GM19468 (cell line): ENCODE measurements around the gene LPIN2.

Experiments
- ATAC-seq: cut with Tn5 transposase; IDR thresholded peaks from one replicate; pipeline ENCODE4 v1.9.1; 2021; ENCODE audit warnings: mild to moderate bottlenecking, moderate library complexity, moderate number of reproducible peaks; ENCODE audit not compliant: unreplicated experiment; ENCODE audit errors: extremely low read depth

Gene LPIN2

GRCh38 chr18:2967357-2967756 lies 45.6 kb downstream of the LPIN2 start:
- no peak for ATAC-seq

- no peak for ATAC-seq
Observed at GRCh38 chr18:2966560-2966959, 46.4 kb downstream of the LPIN2 start.

- no peak for ATAC-seq
Observed at GRCh38 chr18:2965797-2966196, 47.1 kb downstream of the LPIN2 start.

GRCh38 chr18:2964361-2965010 lies 48.5 kb downstream of the LPIN2 start:
- ATAC-seq, result no peak
